Retina (tissue), 1 donor: ENCODE data around the gene DLGAP1.

Experiments used
- DNase-seq: peaks from one replicate; pipeline ENCODE4 v3.0.0-alpha.2; 2016

DLGAP1 gene

DNA sequence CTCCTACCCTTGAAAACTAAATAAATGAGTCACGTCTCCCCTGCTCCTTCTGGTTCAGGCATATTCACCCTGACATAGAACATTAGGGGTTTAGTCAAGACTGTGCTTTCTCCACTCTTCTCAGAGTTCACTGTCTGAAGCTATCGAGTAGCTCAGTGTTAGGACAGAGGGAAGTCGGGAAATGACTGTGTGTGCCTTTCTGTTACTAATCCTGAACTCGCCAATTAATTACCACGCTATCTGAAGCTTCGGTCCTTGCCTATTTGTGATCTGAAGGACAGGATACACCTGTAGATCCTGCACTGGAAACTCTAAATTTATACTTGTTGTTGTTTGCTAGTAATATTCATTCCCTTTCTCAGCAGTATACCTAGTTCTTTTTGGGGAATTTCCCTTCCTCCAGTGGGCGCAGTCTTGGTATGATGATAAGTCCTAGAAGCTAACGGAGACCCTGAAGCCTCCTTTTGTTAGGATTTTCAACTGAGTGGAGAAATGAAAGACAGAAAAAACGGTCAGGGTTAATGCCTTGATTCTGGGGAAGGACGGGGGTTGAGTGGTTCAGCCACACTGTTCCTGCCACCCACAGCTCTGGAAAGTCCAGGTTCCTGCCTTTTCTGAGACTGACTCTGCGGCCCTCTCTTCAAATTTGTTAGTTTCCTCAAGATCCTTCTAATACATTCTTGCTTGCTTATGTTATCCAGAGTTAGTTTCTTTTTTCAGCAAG, 218.0 kb downstream of the DLGAP1 start:
- DNase-seq = no peak

DNA sequence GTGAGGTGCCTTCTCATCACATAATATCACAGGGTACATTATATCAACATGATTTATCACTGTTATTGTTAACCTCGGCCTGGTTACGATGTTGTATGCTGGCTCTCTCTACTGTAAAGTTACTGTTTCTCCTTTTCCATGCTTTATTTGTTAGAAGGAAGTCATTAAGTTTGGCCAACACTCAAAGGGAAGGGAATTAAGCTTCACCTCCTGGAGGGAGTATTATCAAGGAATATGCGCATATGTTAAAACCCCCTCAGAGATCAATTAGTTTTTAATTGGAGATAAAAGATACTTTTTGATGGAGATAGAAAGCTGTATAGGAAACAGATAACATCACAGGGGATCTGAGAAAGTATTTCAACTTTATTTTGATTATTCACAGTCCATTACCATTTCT, 221.6 kb downstream of the DLGAP1 start:
- DNase-seq = no peak

- DNase-seq = no peak
Measured at GRCh38 chr18:4232656-4233055, 222.5 kb downstream of the DLGAP1 start.

- no peak for DNase-seq
Measured at GRCh38 chr18:4231260-4231659, 223.8 kb downstream of the DLGAP1 start.

GRCh38 chr18:4230450-4231168, 224.5 kb downstream of the DLGAP1 start:
- DNase-seq = no peak

DNA sequence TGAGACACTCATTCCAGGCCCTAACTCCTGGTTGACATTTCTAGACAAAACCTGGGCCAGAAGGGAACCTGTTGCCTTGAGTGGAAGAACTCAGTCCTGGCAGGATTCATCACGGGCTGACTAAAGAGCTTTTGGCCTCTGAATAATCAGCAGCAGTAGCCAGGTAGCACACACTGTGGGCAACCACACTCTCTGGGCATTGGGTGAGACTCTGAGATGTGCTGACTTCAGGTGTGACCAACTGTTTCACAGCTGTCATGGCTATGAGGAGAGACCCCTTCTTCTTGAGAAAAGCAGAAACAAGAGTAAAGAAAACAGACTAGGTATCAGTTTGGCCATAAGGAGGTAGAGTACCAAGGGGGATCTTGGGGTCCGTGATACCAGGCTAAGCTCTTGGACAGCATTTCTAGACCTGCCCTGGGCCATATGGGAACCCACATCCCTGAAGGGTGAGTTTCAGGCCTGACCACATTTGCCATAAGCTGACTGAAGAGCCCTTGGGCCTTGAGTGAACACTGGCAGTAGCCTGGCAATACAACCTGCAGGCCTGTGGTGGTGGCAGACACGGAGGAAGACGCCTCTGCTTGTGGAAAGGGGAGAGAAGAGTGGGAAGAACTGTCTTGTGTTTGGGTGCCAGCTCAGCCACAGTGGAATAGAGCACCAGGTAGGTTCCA, 230.9 kb downstream of the DLGAP1 start:
- DNase-seq = no peak

GRCh38 chr18:4211111-4211837, 243.8 kb downstream of the DLGAP1 start:
- no peak for DNase-seq

DNA sequence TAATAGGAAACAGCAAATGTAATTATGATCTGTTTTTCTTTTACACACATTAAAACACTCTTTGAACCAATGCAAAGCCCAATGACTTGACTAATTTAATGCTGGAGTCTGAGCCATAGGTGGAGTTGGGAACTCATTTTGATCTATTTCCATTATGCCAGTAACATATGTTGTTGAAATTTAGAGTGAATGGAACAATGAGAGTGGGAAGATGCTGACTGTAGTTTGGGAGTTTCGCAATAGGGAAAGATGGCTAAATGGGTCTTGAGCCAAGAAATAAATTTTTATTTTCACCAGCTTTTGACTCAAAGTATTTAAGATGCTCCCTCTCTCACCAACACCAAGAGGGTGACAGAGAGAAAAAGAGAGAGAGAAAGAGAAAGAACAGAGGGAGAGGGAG, 246.7 kb downstream of the DLGAP1 start:
- no peak for DNase-seq

DNA sequence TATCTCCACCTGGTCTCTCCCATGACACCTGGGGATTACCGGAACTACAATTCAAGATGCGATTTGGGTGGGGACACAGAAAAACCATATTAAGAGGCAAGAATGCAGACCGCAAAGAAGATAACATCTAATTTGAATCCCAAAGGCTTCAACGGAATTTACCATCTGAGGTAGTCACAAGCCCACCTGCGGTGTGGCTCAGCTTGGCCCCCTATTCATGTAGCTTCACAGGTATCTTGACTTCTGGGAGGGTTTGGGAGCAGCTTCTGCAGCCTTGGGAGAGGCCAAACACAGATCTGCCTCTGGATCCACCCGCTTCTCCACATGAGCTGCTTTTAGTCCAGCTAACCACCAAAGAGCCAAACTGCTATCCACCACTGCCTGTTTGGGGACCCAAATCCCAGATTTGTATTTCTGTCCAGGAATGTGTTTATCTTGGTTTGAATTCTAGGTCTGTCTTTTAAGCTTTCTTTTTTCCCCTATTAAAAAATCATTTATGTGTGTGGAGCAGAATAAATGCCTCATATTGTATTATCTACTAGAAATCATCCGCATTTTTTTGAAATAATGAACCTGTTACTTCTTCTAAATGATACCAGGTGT, 247.6 kb downstream of the DLGAP1 start:
- DNase-seq = no peak

GRCh38 chr18:4204438-4204720, 250.7 kb downstream of the DLGAP1 start:
- no peak for DNase-seq

GRCh38 chr18:4203568-4204437, 251.3 kb downstream of the DLGAP1 start:
- DNase-seq = no peak

GRCh38 chr18:4200399-4200798, 254.7 kb downstream of the DLGAP1 start:
- no peak for DNase-seq

- DNase-seq = no peak
Measured at GRCh38 chr18:4198956-4199355, 256.2 kb downstream of the DLGAP1 start.

DNA sequence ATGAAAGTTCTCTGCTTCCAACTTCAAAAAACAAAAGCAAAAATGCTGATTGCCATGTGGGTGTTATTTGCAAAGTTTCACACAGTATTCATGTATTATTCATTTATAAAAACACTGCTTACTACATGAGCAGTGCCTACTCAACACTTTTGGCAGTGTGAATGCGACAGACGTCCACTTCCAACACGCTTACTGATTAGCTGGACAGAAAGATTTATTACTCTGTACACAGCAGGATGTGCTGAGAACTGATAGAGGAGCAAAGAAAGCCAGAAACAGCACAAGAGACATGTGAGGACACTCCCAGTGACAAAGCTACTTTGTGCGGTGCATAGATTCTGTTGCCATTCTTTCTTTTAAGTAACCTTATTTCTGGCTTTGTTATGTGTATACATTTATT, 258.8 kb downstream of the DLGAP1 start:
- DNase-seq = no peak

GRCh38 chr18:4193086-4193485, 262.0 kb downstream of the DLGAP1 start:
- DNase-seq = no peak

DNA sequence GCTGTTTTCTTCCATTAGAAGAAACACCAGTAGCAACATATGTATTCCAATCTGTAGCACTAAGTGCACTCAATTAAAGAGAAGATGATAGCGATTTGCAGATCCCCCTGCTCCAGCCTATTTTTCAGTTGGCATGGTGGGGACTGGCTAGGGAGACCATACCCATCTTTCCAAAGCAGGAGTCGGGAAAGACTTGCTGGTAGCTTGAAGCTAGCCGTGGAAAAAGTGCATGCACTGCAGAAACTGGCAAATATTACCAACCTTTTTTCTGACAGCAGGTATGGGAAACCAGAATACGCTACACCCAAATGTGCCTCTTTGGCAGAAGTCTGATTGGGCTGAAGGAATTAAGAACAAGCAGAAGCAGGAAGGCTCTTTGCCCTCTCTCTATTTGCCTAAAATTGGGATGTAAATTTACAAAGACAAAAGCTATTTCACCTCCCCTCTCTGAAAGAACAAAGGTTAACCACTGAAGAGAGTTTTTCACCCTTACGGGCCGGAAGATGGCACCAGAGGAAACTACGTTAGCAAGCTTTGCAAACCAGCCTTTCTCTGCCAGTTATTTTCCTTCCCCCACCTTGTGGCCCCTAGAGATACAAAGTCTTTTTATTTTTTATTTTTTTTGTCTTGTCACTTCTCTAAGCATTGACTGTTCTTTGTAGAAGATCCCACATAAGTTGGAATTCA, 273.1 kb downstream of the DLGAP1 start:
- DNase-seq = no peak

GRCh38 chr18:4181086-4181485, 274.0 kb downstream of the DLGAP1 start:
- no peak for DNase-seq

DNA sequence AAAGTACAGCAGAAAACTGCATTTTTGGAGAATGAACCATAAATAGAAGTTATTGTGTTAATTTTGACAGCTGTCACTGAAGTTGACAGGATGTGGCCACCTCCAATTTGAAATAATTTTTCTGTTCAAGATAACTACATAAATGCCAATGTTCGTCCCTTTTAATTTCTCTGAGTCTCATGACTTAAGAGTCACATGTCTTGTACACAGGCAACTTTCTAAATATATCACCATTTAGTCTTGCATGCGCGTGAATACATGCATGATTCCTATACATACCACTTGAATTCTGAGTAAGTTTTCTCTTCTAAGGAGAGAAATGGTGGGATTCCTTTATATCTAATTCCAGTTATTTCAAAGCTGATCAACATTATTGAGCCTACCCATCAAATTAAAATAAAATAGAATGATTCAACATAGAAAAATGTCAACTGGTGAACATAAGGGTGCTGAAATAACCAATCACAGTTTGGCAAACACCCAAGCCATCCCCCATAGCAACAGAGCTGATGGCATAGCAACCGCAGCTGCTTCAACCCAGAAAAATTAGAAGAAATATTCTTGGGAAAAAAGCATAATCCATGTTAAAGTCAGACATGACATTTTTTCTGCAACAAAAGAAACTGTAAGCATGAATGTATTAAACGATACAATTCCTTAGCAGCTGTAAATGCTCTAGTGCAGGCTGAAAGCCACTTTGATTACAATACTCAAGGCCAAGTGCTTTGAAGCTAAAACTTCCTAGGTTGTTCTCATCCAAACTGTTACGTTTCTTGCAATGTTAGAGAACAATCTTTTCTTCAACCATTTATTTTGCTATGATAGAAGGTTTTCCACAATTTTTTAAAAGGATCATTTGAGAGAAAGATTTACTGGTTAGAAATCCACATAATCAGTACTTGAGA, 282.7 kb downstream of the DLGAP1 start:
- no peak for DNase-seq

DNA sequence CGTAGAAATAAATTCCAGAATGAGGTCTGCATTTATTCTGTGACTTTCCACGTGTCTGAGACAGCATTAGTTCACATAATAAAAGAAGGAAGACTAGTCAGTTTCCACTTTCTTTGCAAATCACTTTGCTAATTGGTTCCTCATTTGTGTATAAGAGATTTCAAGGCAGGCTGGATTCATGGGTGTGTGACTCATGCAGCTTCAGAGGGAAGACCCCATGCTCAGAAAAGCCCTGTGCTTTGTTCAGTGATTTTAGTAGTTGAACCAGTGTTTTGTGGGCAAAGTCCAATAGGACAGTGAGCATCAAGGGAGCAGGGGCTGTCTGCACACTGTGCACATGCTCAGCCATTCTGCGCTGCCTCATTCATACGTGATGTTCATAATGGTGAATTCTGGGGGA, 297.8 kb downstream of the DLGAP1 start:
- no peak for DNase-seq

GRCh38 chr18:4146797-4147196, 308.3 kb downstream of the DLGAP1 start:
- DNase-seq = no peak
